ENCODE measurements around the gene FANCE. TPM values are rescaled to one million over a fixed set of nuclear protein-coding genes. Genes with fewer than 3 reads are reported as not detected.

Gene FANCE
- total RNA-seq, 4 donors from 2014 or later = 17.5 to 36.7 (median 34.2) TPM

GRCh38 chr6:35409245-35409644, 42.9 kb upstream of the FANCE start:
- intact Hi-C loops (cut with DNase I; ENCODE audit: low total_unique reads) = no loop called here
- TF ChIP-seq CTCF (IDR thresholded peaks at IDR 0.05) (no peak), POLR2A (IDR thresholded peaks at IDR 0.05) (no peak)
- H3K4me3 ChIP-seq (ENCODE audit: low read depth, poor library complexity, severe bottlenecking) = no peak overlapping the region
- DNase-seq (ENCODE audit: low spot score in 2 of 2) = no peak
- 78 to 82% methylated on average over 5 of the region's 5 CpGs for WGBS, 2 donors

- 62 to 75% methylated on average over 3 of the region's 3 CpGs for WGBS, 2 donors
- no peak for TF ChIP-seq POLR2A (IDR thresholded peaks at IDR 0.05)
- no peak for TF ChIP-seq CTCF (IDR thresholded peaks at IDR 0.05)
- DNase-seq (ENCODE audit: low spot score in 2 of 2) = no peak
- intact Hi-C loops (cut with DNase I; ENCODE audit: low total_unique reads) = no loop called here
- no peak overlapping the region for H3K4me3 ChIP-seq (ENCODE audit: low read depth, poor library complexity, severe bottlenecking)
These were observed 42.0 kb upstream of the FANCE start for GRCh38 chr6:35410131-35410530.

- 83 to 86% methylated on average over 9 of the region's 9 CpGs for whole genome bisulfite sequencing, 2 donors
- no peak for DNase-seq (ENCODE audit: low spot score in 2 of 2)
- H3K4me3 ChIP-seq (ENCODE audit: low read depth, poor library complexity, severe bottlenecking) = no peak overlapping the region
- intact Hi-C loops (cut with DNase I; ENCODE audit: low total_unique reads) = no loop called here
- TF ChIP-seq CTCF (IDR thresholded peaks at IDR 0.05) (no peak), POLR2A (IDR thresholded peaks at IDR 0.05) (no peak)
These were observed 41.1 kb upstream of the FANCE start for GRCh38 chr6:35411066-35411465.

- WGBS, 2 donors = 65 to 82% methylated on average over 8 of the region's 8 CpGs
- no peak for DNase-seq (ENCODE audit: low spot score in 2 of 2)
- TF ChIP-seq CTCF (IDR thresholded peaks at IDR 0.05) (no peak), POLR2A (IDR thresholded peaks at IDR 0.05) (no peak)
- intact Hi-C loops (cut with DNase I; ENCODE audit: low total_unique reads) = loop anchor here (1.0 kb wide), 1 partner anchor 110 kb away; no protein-coding TSS in a partner anchor
- H3K4me3 ChIP-seq (ENCODE audit: low read depth, poor library complexity, severe bottlenecking) = no peak overlapping the region
These were observed 40.0 kb upstream of the FANCE start for GRCh38 chr6:35412102-35412501.

- no peak overlapping the region for H3K4me3 ChIP-seq (ENCODE audit: low read depth, poor library complexity, severe bottlenecking)
- intact Hi-C loops (cut with DNase I; ENCODE audit: low total_unique reads) = no loop called here
- DNase-seq (ENCODE audit: low spot score in 2 of 2) = no peak
- 92 to 93% methylated on average over 6 of the region's 6 CpGs for WGBS, 2 donors
- TF ChIP-seq POLR2A (IDR thresholded peaks at IDR 0.05) (no peak), CTCF (IDR thresholded peaks at IDR 0.05) (no peak)
These were observed 38.2 kb upstream of the FANCE start for GRCh38 chr6:35413911-35414310.
